Measurements from ENCODE around the gene FRS2. TPM values are rescaled to one million over a fixed set of nuclear protein-coding genes. Genes with fewer than 3 reads are reported as not detected.

Gene FRS2
- total RNA-seq, 2 experiments from 2014 or later: 21.7 to 24.9 TPM

DNA sequence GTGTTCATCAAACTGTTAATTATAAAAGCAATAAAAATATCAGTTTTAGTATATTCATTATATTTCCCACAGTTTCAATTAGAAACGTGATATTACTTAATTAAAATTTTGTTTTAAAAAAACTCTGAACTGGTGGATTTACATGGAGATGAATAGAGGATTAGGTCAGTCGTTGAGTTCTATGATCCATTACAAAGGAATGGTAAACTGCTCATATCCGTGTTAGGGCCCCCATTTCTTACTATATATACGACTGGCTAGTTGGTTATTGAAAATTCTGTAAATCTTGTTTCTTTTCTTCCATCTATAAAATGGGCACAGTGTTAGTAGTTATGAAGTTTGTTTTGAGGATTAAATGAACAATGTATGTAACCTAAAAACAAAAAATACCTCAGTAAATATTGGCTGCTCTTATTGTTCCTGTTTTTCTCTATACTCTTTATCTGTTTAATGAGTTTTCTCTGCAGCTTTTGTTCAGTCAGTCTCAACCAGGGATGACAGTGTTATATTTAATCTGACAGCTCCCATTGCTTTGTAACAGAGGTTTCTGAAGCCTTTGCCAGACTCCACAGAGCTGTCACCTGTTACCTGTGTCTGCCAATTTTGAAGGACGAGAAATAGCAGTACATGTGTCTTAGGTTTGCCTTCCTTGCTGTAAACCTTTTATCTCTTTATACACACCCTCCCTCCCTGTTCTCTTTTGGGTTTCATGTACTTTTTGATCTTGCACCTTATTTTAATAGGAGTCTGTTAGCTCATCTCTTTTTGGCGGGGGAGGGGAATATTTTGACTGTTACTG lies 41.5 kb downstream of the FRS2 start:
- peaks cover 79% of the 10 kb centered on the region for H3K4me1 Mint-ChIP-seq (ENCODE audit: low read depth)
- peak; percentile 39 for ATAC-seq (ENCODE audit: poor library complexity)
- CTCF ChIA-PET: no interaction called here
- no peak overlapping the region for H3K27ac ChIP-seq (ENCODE audit: low read depth in 1 of 2, low read length in 2 of 2)
- no peaks in the 10 kb centered on the region for H3K27me3 ChIP-seq (ENCODE audit: control insufficient read depth in 1 of 2, insufficient read depth in 2 of 2, low read length in 2 of 2)
- H3K4me1 ChIP-seq (ENCODE audit: insufficient read depth, low read length): no peaks in the 10 kb centered on the region
- no peak overlapping the region for H3K4me3 ChIP-seq (ENCODE audit: low read length)
- intact Hi-C loops (cut with DNase I, micrococcal nuclease): no loop called here
- no peaks in the 10 kb centered on the region for H3K9me3 ChIP-seq (ENCODE audit: control insufficient read depth in 1 of 2, insufficient read depth in 1 of 2, low read length in 2 of 2)
- no peak for TF ChIP-seq CTCF (IDR thresholded peaks at IDR 0.05)
- H3K27ac Mint-ChIP-seq: peak overlapping the region; percentile 6
- no peaks in the 10 kb centered on the region for H3K36me3 Mint-ChIP-seq (ENCODE audit: low read depth)
- no peak overlapping the region for H3K4me3 Mint-ChIP-seq
- H3K9me3 Mint-ChIP-seq: no peaks in the 10 kb centered on the region
- POLR2A ChIA-PET: interaction anchor here (0.6 kb wide), 1 partner anchor 8 kb away, joined by 3 read pairs; no protein-coding TSS in a partner anchor
- no peaks in the 10 kb centered on the region for H3K36me3 ChIP-seq (ENCODE audit: insufficient read depth, low read length)
- no peaks in the 10 kb centered on the region for H3K27me3 Mint-ChIP-seq
- no peak for DNase-seq

DNA sequence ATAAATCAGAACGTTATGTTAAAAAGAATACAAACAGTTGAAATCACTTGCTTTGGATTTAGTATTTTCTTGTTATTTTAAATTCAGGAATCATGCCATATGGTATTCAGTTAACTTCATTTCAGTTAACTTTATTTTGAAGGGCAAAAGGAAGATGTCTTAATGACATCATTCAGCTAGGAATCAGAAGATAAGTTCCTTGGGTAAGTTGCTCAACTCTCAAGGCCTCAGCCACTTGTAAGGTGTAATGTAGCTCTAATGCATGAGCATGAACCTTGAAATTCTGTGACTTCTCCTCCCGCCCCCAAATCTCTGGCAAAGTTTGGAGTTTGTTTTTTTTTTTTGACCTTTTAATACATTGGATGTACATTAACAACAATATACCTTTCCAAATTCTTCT lies 42.6 kb downstream of the FRS2 start:
- no peak overlapping the region for H3K27ac Mint-ChIP-seq
- peaks cover 76% of the 10 kb centered on the region for H3K4me1 Mint-ChIP-seq (ENCODE audit: low read depth)
- CTCF ChIA-PET: interaction anchor here (0.5 kb wide), 1 partner anchor 15 kb away, joined by 3 read pairs; no protein-coding TSS in a partner anchor
- Histone ChIP-seq H3K27me3 (ENCODE audit: control insufficient read depth in 1 of 2, insufficient read depth in 2 of 2, low read length in 2 of 2) (no peaks in the 10 kb centered on the region), H3K27ac (ENCODE audit: low read depth in 1 of 2, low read length in 2 of 2) (no peak overlapping the region), H3K4me3 (ENCODE audit: low read length) (no peak overlapping the region), H3K36me3 (ENCODE audit: insufficient read depth, low read length) (no peaks in the 10 kb centered on the region), H3K9me3 (ENCODE audit: control insufficient read depth in 1 of 2, insufficient read depth in 1 of 2, low read length in 2 of 2) (no peaks in the 10 kb centered on the region), H3K4me1 (ENCODE audit: insufficient read depth, low read length) (no peaks in the 10 kb centered on the region)
- ATAC-seq (ENCODE audit: poor library complexity): no peak
- TF ChIP-seq CTCF (IDR thresholded peaks at IDR 0.05): no peak
- no peaks in the 10 kb centered on the region for H3K27me3 Mint-ChIP-seq
- intact Hi-C loops (cut with DNase I, micrococcal nuclease): no loop called here
- no peak for DNase-seq
- POLR2A ChIA-PET: interaction anchor here (0.6 kb wide), 1 partner anchor 73 kb away, joined by 3 read pairs; the partner anchor contains the start of gene CCT2
- H3K9me3 Mint-ChIP-seq: no peaks in the 10 kb centered on the region
- no peaks in the 10 kb centered on the region for H3K36me3 Mint-ChIP-seq (ENCODE audit: low read depth)
- H3K4me3 Mint-ChIP-seq: no peak overlapping the region

DNA sequence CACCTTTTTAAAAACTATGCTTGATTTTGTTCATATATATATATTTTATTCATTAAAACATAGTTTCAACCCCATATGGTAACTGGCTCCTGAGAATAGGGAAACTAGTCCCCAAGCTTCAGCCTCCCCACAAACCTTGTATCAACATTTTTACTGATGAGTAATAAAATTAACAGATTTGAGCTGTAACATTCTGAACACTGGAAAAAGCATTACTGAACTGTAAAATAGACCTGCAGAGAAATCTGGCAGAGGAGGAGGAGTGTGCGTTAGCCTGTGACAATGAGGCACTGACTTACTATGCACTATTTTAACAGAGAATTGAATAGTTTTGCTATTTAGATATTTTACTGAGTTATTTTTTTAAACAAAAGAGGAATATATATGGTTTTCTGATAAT lies 43.1 kb downstream of the FRS2 start:
- H3K27me3 Mint-ChIP-seq: no peaks in the 10 kb centered on the region
- no peak overlapping the region for H3K27ac Mint-ChIP-seq
- H3K4me1 ChIP-seq (ENCODE audit: insufficient read depth, low read length): no peaks in the 10 kb centered on the region
- intact Hi-C loops (cut with DNase I, micrococcal nuclease): no loop called here
- H3K9me3 ChIP-seq (ENCODE audit: control insufficient read depth in 1 of 2, insufficient read depth in 1 of 2, low read length in 2 of 2): peaks cover 0 to 1% of the 10 kb centered on the region in 2 experiments
- H3K4me3 ChIP-seq (ENCODE audit: low read length): no peak overlapping the region
- H3K36me3 Mint-ChIP-seq (ENCODE audit: low read depth): peaks cover 3% of the 10 kb centered on the region
- no peak overlapping the region for H3K27ac ChIP-seq (ENCODE audit: low read depth in 1 of 2, low read length in 2 of 2)
- no peak overlapping the region for H3K4me3 Mint-ChIP-seq
- no peaks in the 10 kb centered on the region for H3K9me3 Mint-ChIP-seq
- ChIA-PET POLR2A (interaction anchor here (0.6 kb wide), 1 partner anchor 72 kb away, joined by 3 read pairs; the partner anchor contains the start of gene CCT2), CTCF (interaction anchor here (0.5 to 0.6 kb wide), 2 partner anchors 15 to 168 kb away, joined by 3 read pairs; no protein-coding TSS in a partner anchor)
- ATAC-seq (ENCODE audit: poor library complexity) (no peak), DNase-seq (no peak)
- H3K36me3 ChIP-seq (ENCODE audit: insufficient read depth, low read length): no peaks in the 10 kb centered on the region
- peaks cover 72% of the 10 kb centered on the region for H3K4me1 Mint-ChIP-seq (ENCODE audit: low read depth)
- H3K27me3 ChIP-seq (ENCODE audit: control insufficient read depth in 1 of 2, insufficient read depth in 2 of 2, low read length in 2 of 2): no peaks in the 10 kb centered on the region
- no peak for TF ChIP-seq CTCF (IDR thresholded peaks at IDR 0.05)

Data from CD4-positive, alpha-beta T cell (primary cell).